PC-9 (cell line): ENCODE results near the gene PTPRCAP. TPM values are rescaled to one million over a fixed set of nuclear protein-coding genes. Genes with fewer than 3 reads are reported as not detected.

Source experiments
- BruUV-seq: library from RNA; stranded (reverse); fragments of 400-500 nt; replicated peaks from 2 replicates; lab custom pipeline; 2021; lab: Mats Ljungman, UMichigan
- CTCF ChIA-PET: fragments of 300-600 bp; sonication (Branson Sonifier 250); formaldehyde crosslinking; loops from one replicate; lab custom pipeline; 2022; ENCODE audit warnings: antibody characterized with exemption; lab: Charles Lee
- POLR2A ChIA-PET: fragments of 300-600 bp; sonication (Branson Sonifier 250); formaldehyde crosslinking; loops from one replicate; lab custom pipeline; 2022; ENCODE audit warnings: antibody characterized with exemption; ENCODE audit not compliant: unreplicated experiment; lab: Charles Lee
- DNase-seq, 2 experiments: peaks; one replicate each; pipeline versions ENCODE4 v3.0.0 to v3.0.0-alpha.2; 2015 to 2022; ENCODE audit warnings: mixed read lengths in 1 of 2
- H2AFZ ChIP-seq: fragments of 200-600 bp; sonication (generic); 2 replicates; pipeline ENCODE4 v1.8.1; 2017; ENCODE audit warnings: antibody characterized with exemption
- H3F3A ChIP-seq: fragments of 200-600 bp; sonication (generic); 2 replicates; pipeline ENCODE4 v1.8.1; 2017; ENCODE audit warnings: antibody characterized with exemption, mild to moderate bottlenecking, low read depth; ENCODE audit not compliant: insufficient read depth
- H3K27ac ChIP-seq: fragments of 200-600 bp; sonication (generic); 2 replicates; pipeline ENCODE4 v1.6.1; 2016; ENCODE audit warnings: mixed run types
- H3K27me3 ChIP-seq: fragments of 200-600 bp; sonication (generic); 2 replicates; pipeline ENCODE4 v1.6.1; 2016; ENCODE audit warnings: low read depth, mixed run types; ENCODE audit not compliant: insufficient read depth
- H3K36me3 ChIP-seq: fragments of 200-600 bp; sonication (generic); 2 replicates; pipeline ENCODE4 v1.6.1; 2016; ENCODE audit warnings: low read depth, mixed run types
- H3K4me1 ChIP-seq: fragments of 200-600 bp; sonication (generic); replicated peaks from 2 replicates; pipeline ENCODE4 v1.6.1; 2016; ENCODE audit warnings: mixed run types; ENCODE audit not compliant: insufficient read depth
- H3K4me2 ChIP-seq: fragments of 200-600 bp; sonication (generic); 2 replicates; pipeline ENCODE4 v1.6.1; 2017; ENCODE audit warnings: mixed run types
- H3K4me3 ChIP-seq: fragments of 200-600 bp; sonication (generic); 2 replicates; pipeline ENCODE4 v1.6.1; 2016; ENCODE audit warnings: mixed run types
- H3K79me2 ChIP-seq: fragments of 200-600 bp; sonication (generic); 2 replicates; pipeline ENCODE4 v1.6.1; 2017; ENCODE audit warnings: low read depth, mixed run types
- H3K9me2 ChIP-seq: fragments of 200-600 bp; sonication (generic); 2 replicates; pipeline ENCODE4 v1.8.1; 2017; ENCODE audit warnings: mild to moderate bottlenecking; ENCODE audit not compliant: insufficient read depth
- H3K9me3 ChIP-seq: fragments of 200-600 bp; sonication (generic); 2 replicates; pipeline ENCODE4 v1.8.1; 2016; ENCODE audit warnings: low read depth; ENCODE audit not compliant: insufficient read depth
- H4K20me1 ChIP-seq: fragments of 200-600 bp; sonication (generic); 2 replicates; pipeline ENCODE4 v1.8.1; 2017; ENCODE audit not compliant: insufficient read depth
- EZH2 ChIP-seq: fragments of 200-600 bp; sonication (generic); IDR thresholded peaks from 2 replicates; pipeline ENCODE4 v1.8.0; 2017; ENCODE audit warnings: antibody characterized with exemption, low read depth
- intact Hi-C: fragments of 100-400 bp; cut with micrococcal nuclease; formaldehyde crosslinking; loops from one replicate; pipeline ENCODE4 v1.10.0; 2022; ENCODE audit not compliant: unreplicated experiment
- total RNA-seq: library from RNA; stranded (reverse); gene quantifications from 2 replicates; pipeline ENCODE4 v1.2.3, GENCODE V29; 2021
- TF ChIP-seq, protein P1 (sequence below): fragments of 200-600 bp; sonication (generic); conservative IDR thresholded peaks from 2 replicates; pipeline ENCODE4 v1.6.1; 2017; ENCODE audit warnings: mixed run types, antibody characterized with exemption, mild to moderate bottlenecking, moderate library complexity

The PTPRCAP gene
- total RNA-seq, 1 experiment from 2014 or later, result 1.3 TPM

DNA sequence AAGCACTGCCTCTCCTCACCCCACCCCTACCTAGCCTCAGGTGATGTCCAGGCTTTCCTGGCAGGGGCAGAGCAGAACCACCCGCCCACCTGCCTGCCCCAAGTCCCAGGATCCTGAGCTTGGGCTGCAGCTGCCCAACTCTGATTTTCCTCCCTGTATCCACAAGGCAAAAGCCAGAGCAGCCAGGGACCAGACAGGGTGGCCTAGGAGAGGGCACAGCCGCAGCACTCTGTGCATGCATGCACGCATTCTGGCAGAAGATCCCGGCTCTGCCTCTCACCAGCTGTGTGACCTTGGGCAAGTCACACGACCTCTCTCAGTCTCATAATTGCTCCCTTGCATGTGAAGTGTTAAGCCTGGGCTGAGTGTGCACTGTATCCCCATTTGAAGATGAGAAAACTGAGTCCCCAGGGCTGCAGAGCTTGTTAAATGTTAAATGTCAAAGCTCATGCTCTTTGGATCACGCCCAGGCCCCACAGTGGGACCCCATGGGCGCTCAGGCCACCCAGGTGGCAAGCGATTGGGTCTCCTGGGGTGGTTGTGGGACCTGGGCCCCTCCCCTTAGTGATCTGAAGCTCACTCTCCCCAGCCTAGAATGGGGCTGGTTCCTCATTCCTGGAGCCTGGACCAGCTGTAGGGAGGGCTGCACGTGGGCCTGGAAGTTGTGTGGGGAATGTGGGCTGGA, 24.8 kb downstream of the PTPRCAP start:
- Histone ChIP-seq H3K9me2 (no peaks in the 10 kb centered on the region), H3K9me3 (no peaks in the 10 kb centered on the region), H3K27ac (no peak overlapping the region), H3K36me3 (no peaks in the 10 kb centered on the region), H3K4me3 (no peak overlapping the region), H3F3A (peaks cover 14% of the 10 kb centered on the region; the same call in 1 of the 2 replicates), H4K20me1 (no peaks in the 10 kb centered on the region), H2AFZ (no peak overlapping the region), H3K4me2 (no peak overlapping the region), H3K79me2 (no peaks in the 10 kb centered on the region), H3K4me1 (no peaks in the 10 kb centered on the region), H3K27me3 (no peaks in the 10 kb centered on the region)
- ChIA-PET POLR2A (interaction anchor here (0.6 to 0.9 kb wide), 4 partner anchors 8 to 1620 kb away, joined by 3 to 31 read pairs (median 4); partner anchors contain the start of gene PPP1CA), CTCF (interaction anchor here (0.6 to 1.1 kb wide), 2 partner anchors 11 to 38 kb away, joined by 3 to 7 read pairs; partner anchors contain the start of gene PPP1CA)
- no peak for DNase-seq
- BruUV-seq, result no TSS peak
- no peak for TF ChIP-seq EZH2
- TF ChIP-seq, protein P1, sequence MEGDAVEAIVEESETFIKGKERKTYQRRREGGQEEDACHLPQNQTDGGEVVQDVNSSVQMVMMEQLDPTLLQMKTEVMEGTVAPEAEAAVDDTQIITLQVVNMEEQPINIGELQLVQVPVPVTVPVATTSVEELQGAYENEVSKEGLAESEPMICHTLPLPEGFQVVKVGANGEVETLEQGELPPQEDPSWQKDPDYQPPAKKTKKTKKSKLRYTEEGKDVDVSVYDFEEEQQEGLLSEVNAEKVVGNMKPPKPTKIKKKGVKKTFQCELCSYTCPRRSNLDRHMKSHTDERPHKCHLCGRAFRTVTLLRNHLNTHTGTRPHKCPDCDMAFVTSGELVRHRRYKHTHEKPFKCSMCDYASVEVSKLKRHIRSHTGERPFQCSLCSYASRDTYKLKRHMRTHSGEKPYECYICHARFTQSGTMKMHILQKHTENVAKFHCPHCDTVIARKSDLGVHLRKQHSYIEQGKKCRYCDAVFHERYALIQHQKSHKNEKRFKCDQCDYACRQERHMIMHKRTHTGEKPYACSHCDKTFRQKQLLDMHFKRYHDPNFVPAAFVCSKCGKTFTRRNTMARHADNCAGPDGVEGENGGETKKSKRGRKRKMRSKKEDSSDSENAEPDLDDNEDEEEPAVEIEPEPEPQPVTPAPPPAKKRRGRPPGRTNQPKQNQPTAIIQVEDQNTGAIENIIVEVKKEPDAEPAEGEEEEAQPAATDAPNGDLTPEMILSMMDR, result no peak
- intact Hi-C loops, result no loop called here

DNA sequence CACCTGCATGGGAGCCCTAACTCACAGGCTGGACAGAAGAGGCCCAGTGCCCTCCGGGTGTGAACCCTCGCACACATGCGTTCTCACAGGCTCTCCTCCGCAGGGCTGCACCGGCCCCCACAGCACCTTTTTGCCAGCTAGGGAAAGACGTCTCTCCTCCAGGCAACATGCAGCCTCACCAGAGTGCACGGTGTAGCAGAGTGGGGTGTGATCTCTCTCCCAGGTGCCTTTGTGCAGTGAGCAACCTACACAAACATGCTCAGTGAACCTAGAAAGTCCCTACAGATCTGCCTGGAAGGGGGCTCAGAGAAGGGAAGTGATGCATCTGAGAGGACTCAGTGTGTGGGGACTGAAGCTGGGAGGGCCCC, 25.7 kb downstream of the PTPRCAP start:
- Histone ChIP-seq H2AFZ (no peak overlapping the region), H3K36me3 (no peaks in the 10 kb centered on the region), H3K27ac (no peak overlapping the region), H3K4me3 (no peak overlapping the region), H3F3A (peaks cover 15% of the 10 kb centered on the region; the same call in 1 of the 2 replicates), H3K4me1 (no peaks in the 10 kb centered on the region), H3K4me2 (no peak overlapping the region), H3K27me3 (no peaks in the 10 kb centered on the region), H3K9me2 (no peaks in the 10 kb centered on the region), H3K9me3 (no peaks in the 10 kb centered on the region), H4K20me1 (no peaks in the 10 kb centered on the region), H3K79me2 (no peaks in the 10 kb centered on the region)
- no TSS peak for BruUV-seq
- DNase-seq, result no peak
- TF ChIP-seq EZH2, result no peak
- TF ChIP-seq, protein P1, result no peak
- intact Hi-C loops, result no loop called here
- POLR2A ChIA-PET, result interaction anchor here (0.6 to 0.9 kb wide), 2 partner anchors 9 to 10 kb away, joined by 3 to 5 read pairs; partner anchors contain the start of gene PPP1CA
- CTCF ChIA-PET, result no interaction called here

DNA sequence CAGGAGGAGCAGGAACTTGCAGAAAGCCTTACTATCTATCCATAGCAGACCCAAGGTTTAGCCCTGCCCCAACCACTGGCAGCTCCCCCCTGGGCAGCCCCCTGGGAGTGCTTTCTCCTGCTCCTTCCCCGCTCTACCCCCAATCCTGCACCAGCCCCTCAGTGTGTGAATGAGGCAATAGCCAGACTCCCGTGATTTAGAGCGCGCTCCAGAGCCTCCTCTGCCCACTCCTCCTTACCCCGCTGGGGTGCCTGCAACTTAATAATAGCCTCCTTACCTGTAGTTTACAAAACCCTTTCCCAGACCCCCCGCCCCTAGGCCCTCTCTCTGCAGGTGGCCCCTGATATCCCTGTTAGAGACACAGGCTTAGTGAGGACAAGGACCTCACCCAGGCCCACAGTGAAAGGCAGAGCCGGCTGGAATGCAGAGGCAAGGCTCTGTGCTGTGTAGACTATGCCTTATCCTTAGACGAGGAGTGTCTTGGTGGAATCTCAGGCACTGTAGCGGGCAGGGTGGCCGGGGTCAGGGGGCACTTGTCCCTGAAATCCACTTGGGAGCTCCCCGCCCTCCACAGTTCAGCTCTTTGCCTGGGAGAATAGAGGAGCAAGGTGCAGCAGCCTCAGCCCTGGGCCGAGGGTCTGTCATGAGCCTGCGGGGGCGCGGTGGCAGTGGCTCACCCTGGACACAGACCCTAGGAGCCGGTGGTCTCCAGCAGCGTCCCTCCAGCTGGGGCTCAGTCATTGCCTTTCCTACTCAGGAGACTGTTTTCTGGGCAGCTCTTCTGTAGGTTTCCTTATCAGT, 26.3 kb downstream of the PTPRCAP start:
- no peak overlapping the region for H3K4me3 ChIP-seq
- no peaks in the 10 kb centered on the region for H3K27me3 ChIP-seq
- H3K9me3 ChIP-seq, result no peaks in the 10 kb centered on the region
- no peak overlapping the region for H3K4me2 ChIP-seq
- TF ChIP-seq, protein P1, result no peak
- no peak for TF ChIP-seq EZH2
- H3F3A ChIP-seq, result peaks cover 15% of the 10 kb centered on the region; the same call in 1 of the 2 replicates
- no TSS peak for BruUV-seq
- ChIA-PET POLR2A (interaction anchor here (0.5 kb wide), 1 partner anchor 185 kb away, joined by 4 read pairs; no protein-coding TSS in a partner anchor), CTCF (no interaction called here)
- no peaks in the 10 kb centered on the region for H4K20me1 ChIP-seq
- no peak overlapping the region for H3K27ac ChIP-seq
- intact Hi-C loops, result no loop called here
- H3K4me1 ChIP-seq, result no peaks in the 10 kb centered on the region
- no peaks in the 10 kb centered on the region for H3K79me2 ChIP-seq
- H2AFZ ChIP-seq, result no peak overlapping the region
- DNase-seq, result no peak
- no peaks in the 10 kb centered on the region for H3K9me2 ChIP-seq
- H3K36me3 ChIP-seq, result no peaks in the 10 kb centered on the region
